Ureter (tissue), 1 donor: Measurements from ENCODE around the gene YJEFN3. TPM values are rescaled to one million over a fixed set of nuclear protein-coding genes. Genes with fewer than 3 reads are reported as not detected.

Source experiments
- DNase-seq: peaks from one replicate; pipeline ENCODE4 v3.0.0-alpha.2; 2020; ENCODE audit warnings: low spot score
- total RNA-seq: library from RNA; stranded (reverse); gene quantifications from one replicate; pipeline ENCODE4 v1.2.4, GENCODE V29; 2023
- donor health status: DM: yes; HTN: yes; CAD: no.

The YJEFN3 gene
- total RNA-seq, 1 donor from 2014 or later, result 14.1 TPM

DNA sequence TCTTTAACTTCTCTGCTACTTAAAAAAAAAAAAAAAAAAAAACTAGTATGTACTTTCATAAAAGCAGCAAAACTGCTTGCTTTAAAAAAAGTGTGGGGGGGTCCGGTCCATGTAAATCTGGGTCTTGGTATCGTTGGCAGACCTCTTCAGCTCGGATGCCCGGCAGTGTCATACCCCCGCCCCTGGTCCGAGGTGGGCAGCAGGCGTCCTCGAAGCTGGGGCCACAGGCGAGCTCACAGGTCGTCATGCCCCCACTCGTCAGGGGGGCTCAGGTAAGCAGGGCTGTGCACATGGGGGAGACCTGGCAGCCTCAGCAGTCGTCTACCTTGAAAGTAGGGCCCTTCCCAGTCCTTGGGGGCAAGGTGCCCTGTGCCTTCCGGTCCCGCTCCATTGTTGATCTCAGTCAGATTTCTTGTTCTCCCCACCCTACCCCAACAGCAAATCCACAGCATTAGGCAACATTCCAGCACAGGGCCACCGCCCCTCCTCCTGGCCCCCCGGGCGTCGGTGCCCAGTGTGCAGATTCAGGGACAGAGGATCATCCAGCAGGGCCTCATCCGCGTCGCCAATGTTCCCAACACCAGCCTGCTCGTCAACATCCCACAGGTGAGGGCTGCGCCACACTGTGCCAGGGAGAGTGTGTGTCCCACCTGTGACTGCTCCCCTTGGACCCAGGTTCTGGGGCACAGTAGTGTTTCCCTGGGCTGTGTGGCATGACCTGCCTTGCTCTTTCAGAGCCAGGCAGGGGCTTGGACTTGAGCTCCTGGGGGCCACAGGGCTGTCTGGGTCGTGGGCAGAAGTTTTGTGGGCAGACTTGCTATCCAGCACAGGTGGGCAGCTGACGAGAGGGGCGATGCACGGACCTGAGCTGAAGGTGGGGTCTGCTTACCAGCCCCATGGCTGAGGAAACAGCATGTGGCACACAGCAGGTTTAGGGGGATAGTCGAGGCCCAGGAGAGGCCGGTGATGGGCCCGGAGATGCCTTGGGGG, 32.8 kb upstream of the YJEFN3 start:
- DNase-seq, result no peak

DNA sequence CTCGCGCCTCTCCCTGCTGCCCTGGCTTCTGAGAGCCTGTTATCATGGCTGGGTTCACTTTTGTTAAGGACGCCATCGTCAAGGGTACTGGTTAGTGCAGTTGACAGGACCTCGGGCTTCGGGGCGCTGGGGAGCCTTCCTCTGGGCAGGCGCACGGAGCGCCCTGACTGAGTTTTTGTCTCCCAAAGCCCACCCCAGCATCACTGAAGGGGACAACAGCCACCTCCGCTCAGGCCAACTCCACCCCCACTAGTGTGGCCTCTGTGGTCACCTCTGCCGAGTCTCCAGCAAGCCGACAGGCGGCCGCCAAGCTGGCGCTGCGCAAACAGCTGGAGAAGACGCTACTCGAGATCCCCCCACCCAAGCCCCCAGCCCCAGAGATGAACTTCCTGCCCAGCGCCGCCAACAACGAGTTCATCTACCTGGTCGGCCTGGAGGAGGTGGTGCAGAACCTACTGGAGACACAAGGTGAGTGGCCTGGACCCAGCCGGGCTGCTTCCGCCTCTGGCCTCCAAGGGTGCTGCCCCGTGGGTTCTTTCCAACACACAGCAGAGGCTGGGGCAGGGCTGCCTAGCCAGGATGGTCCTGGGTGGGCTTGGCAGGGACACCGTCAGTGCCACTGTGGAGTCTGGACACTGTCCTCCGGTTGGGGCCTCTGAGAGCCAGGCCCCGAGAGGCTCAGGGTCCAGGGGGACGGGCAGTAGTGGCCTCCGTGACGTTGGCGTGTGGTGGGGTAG, 30.3 kb upstream of the YJEFN3 start:
- DNase-seq, result no peak

DNA sequence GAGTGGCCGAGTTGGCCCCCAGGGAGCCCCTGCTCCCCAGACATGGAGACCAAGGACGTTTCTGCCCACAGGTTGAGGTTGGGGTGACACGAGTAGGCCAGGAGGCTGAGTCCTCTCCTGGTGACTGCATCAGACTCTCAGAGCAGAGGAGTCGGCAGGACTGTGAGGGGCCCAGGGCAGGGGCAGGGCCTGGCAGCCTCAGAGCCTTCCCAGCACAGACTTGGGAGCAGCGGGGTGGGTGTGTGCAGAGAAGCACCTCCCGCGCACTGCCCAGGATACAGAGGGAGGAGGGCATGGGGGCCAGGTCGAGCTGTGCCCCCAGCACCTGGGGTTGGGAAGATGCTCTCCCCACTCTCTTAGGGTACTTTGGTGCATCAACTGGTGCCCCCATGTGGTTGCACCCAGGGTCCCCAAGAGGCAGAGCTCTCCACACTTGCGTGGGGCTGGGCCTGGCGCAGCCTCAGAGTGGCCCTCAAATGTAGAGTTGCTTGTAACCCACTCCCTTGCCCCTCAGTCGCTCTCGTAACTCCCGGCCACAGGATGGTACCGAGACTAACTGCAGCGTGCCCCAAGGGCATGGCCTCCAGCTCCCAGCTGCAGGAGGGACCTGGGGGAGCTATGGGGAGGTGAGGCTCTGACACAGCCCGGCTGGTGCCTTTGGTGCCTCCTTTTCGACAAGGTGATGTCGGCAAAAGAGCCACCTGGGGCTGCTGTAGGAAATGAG, 29.3 kb upstream of the YJEFN3 start:
- no peak for DNase-seq

DNA sequence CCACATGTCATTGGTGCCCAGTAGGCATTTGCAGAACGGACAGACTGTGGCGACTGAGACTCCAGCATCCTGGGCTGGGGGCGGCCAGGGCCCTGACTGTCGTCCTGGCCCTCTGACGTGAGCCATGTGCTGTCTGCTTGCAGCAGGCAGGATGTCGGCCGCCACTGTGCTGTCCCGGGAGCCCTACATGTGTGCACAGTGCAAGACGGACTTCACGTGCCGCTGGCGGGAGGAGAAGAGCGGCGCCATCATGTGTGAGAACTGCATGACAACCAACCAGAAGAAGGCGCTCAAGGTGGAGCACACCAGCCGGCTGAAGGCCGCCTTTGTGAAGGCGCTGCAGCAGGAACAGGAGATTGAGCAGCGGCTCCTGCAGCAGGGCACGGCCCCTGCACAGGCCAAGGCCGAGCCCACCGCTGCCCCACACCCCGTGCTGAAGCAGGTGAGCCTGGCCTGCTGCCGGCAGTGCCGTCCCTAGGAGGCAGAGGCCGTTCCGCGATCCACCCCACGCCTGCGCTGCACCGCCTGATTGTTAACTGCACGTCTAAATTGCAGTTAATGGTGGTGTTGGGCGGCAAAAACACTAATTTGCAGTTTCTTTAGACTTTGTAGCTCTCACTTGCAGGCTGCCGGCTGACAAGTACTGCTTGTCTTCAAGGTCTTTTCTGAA, 27.6 kb upstream of the YJEFN3 start:
- no peak for DNase-seq

DNA sequence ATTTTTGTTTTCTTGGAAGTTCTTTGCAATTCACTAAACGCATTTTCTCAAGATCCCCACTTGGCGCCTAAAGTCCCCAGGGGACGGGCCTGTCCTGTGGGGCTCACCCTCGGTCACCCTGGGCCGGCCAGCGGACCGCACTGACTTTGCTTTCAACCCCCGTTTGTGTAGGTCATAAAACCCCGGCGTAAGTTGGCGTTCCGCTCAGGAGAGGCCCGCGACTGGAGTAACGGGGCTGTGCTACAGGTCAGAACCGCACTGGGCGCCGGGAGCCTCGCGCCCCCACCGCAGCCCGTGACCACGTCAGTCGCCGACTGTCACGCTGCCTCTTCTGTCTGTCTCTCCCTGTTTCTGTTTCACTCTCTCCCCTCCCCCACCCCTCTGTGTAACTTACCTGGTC, 26.9 kb upstream of the YJEFN3 start:
- DNase-seq, result no peak

DNA sequence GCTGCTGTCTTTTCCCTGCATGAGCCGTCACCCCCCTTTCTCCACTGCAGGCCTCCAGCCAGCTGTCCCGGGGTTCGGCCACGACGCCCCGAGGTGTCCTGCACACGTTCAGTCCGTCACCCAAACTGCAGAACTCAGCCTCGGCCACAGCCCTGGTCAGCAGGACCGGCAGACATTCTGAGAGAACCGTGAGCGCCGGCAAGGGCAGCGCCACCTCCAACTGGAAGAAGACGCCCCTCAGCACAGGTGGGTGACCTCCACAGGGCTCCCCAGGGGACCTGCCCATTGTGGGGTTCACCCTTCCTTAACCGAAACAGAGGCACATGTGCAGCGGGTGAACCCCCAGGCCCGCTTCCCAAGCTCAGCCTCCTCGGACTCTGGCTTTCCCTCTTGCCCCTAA, 26.4 kb upstream of the YJEFN3 start:
- no peak for DNase-seq

DNA sequence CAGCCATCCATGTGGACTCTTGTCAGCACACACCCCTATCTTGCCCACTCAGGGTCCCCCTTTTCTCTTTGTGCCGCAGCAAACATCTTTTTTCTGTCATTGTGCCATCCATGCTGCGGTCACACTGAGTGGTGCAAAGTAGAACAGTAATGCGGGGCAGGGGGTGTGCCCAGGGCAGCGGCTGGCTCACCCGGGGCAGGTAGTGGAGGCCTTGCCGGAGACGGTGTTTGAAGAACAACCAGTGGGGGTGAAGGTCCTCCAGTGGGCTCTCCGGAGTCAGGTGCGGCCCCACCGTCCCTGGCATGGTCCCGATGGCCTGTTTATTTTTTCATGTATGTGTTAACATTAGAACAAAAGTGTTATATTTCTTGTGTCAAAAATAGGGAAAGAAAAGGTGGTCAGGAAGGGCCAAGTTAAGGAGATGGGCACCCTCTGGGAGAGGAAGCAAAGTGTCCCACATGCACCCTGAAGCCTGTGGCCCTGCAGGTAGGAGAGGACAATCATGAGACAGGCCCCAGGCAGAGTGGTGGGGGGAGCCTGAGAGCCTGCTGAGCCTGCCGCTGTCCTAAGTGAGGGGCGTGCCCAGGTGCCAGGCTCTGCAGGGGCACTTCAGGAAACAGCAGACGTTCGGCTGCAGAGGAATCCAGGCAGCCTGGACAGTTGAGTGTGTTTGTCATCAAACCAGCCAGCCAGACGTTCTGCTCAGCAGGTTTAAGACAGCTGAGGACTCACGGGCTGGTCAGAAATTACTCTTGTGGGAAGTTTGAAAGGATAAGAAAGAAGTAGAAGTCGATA, 25.7 kb upstream of the YJEFN3 start:
- DNase-seq, result no peak

DNA sequence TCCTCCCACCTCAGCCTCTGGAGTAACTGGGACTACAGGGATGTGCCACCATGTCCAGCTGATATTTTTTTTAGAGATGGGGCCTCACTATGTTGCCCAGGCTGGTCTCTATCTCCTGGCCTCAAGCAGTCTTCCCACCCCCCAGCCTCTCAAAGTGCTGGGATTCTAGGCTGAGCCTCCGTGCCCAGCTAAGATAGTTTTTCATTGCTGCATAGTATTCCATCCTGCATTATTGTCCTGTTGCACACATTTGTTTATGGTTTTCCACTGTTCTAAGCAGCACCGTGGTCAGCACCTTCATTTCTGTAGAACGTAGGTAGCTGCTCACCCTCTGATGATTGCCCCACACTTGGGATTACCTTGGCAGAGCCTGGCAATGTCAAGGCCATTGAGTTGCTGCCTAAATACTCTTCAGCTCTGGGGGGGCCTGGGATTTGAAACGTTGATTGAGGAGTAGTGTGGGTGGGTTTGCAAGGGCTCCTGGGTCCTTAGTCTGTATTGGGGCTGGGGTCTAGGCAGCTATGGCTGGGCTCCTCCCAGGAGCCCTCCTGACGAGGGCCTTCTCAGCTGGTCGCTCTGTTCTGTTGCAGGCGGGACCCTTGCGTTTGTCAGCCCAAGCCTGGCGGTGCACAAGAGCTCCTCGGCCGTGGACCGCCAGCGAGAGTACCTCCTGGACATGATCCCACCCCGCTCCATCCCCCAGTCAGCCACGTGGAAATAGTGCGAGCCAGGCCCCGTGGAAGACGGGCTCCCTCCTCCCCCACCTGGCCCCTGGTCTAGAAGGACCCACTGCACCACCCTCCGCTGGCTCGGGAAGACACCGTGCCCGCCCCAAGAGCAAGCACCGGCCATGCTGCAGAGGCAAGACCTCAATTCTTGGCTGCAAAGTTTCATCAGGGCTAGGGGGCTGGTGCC, 23.7 kb upstream of the YJEFN3 start:
- no peak for DNase-seq

DNA sequence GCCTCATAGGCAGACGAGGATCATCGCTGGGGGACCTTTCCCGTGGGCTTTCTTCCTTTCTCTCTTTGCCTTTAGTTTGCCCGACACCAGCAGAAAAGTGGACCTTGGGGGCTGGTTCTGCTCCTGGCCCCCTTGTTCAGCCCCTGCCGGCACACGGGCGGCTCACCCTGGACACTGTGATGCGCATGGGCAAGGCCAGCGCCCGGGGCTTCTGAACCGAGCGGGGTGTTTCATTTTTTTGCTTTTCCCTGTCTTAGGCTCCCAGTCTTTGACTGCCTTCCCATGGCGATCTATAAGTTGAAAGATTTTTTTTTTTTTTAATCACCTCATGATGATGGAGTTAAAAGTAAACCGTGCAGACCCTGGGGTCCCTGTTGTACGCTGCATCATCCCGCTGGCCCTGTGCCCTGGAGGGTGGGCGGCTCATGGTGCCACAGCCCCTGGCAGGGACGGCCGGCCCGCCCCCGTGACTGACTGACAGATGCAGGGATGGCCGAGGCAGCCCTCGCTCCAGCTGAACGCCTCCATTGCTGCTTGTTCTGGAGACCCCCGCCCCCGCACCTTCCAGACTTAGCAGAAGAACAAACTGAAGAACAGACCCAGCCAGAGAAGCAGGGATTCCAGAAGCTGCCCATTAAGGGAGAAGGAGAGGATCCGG, 22.9 kb upstream of the YJEFN3 start:
- DNase-seq, result no peak

DNA sequence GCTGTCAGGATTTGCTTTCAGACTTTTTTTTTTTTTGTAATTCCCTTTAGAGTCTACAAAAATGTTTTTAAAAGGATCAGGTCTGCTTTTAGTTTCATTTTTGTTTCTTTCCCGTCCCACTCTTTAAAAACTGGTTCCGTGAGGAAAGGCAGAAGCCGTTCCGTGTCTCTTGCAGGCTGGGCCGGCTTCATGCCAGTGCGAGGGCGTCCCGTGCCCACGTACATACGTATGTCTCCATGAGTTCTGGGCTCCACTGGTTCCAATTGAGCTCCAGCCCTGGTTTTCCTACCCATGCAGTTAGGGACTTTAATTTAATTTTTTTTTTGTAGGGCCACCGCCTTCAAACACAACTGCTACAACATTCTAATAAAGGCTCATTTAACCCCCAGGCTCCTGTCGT, 22.1 kb upstream of the YJEFN3 start:
- no peak for DNase-seq

DNA sequence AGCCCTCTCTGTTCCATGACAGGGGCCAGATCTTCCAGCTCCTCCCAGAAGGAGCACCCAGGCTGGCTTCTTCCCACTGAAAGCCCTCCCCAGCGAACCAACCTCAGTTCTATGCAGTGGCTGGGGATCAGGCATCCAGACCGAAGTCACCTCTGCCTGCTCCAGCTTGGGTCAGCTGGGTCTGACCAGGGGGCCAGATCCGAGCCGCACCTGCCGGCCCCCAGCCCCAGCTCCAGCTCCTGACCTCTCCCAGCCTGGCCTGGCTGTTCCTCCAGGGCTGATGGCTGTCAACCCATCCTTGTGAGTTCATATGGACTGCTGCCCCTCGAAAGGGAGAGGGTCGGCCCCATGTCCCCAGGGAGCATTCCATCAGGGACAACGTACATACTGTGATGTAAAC, 21.4 kb upstream of the YJEFN3 start:
- DNase-seq, result no peak

DNA sequence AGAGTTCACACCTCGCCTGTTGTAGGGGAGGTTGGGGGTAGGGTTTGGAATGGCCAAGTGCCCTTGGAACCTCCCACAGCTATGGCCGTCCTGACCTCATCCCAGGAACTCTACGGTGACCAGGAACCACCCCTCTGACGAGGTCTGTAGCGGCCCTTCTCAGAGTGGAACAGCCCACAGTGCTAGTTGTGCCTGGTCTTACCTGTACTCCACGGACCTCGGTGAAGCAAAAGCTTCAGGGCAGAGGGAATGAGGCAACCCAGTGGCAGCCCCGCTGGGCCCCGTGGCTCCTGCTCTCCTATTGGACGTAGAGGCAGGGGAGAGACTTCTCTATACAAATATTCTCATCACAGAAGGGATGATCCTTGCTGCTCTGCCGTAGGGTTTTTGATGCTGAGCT, 20.5 kb upstream of the YJEFN3 start:
- DNase-seq, result no peak

DNA sequence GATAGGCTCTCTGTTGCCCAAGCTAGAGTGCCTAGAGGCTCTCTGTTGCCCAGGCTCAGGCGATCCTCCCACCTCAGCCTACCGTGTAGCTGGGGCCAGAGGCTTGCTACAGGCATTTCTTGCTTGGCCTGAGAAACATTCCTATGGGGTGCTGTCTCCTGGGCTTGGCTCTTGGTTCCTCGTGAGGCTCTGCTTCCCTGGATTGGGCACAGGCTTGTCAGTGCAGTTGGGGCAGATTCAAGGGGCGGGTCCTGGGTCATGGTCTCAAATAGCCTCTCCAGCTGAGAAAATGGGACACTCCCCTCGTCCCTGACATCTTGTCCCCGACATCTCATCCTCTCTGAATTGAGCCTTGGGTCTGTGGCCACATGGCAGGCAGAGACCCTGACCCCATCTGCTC, 18.3 kb upstream of the YJEFN3 start:
- DNase-seq, result no peak

DNA sequence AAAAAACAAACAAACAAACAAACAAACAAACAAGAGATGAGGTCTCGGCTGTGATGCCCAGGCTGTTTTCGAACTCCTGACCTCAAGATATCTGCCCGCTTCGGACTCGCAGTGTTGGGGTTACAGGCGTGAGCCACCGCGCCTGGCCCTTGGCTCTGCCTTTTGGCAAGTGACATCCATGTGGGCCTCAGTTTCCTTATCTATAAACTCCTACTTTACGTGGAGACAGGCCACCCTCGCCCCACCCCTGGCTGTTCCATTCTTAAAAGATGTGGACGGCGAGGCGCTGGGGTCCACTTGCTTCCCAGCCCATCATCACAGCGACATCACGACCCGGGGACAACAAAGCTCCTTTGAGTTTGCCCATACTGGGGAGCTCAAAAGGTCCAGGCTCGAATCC, 15.0 kb upstream of the YJEFN3 start:
- DNase-seq, result no peak

DNA sequence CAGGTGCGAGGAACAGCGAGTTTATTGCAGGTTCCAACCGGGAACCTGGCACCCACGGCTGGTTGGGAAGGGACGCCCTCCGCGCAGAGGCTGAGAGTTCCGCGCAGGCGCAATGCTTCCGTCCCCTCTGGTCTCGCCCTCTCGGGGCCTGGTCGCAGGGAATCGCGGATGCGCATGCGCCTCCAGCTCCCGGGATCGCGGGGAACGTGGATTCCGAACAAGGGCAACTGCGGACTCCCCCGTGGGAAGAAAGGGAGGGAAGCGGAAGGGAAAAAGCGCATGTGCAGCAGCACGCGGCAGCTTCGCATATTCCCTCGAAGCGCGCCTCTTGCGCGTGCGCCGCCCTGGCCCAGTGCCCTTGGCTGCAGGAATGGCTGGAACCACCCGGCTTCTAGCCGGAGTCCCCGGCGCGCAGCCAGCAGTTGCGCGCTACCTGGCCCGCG, 14.5 kb upstream of the YJEFN3 start:
- peak; percentile 77 for DNase-seq

DNA sequence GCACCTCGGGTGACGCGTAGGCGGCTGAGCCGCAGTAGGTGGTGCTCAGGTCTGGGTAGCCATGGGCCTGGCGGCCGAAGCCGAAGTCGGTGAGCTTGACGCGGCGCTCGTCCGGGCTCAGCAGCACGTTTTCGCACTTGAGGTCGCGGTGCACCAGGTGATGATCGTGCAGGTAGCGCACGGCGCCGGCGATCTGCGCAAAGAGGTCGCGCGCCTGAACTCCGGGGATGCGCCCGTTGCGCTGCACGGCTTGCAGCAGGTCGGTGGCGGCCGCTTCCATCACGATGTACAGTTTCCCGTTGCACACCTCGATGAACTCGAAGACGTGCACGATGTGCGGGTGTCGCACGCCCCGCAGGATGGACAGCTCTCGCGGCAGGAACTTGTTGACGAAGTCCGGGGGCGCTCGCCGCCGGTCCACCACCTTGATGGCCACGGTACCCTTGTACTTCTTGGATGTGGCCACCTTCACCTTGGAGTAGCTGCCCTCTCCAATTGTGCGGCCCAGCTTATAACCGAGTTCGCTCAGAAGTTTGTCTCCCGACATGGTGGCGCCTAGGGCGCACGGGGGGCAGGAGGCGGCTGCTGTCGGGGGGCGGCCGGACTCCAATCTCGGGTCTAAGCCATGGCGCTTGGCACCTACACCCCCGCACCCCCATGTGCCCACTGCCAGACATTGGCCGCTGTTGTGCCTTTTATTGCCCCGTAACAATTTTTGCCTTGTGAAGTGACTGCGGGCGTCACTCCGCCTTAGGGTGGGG, 13.7 kb upstream of the YJEFN3 start, which contains the start of gene TSSK6:
TSS of gene TSSK6 (minus strand) at position 668 of the 761 bp plus-strand sequence. CDS start at position 547, 121 bp downstream.
- DNase-seq, result no peak

DNA sequence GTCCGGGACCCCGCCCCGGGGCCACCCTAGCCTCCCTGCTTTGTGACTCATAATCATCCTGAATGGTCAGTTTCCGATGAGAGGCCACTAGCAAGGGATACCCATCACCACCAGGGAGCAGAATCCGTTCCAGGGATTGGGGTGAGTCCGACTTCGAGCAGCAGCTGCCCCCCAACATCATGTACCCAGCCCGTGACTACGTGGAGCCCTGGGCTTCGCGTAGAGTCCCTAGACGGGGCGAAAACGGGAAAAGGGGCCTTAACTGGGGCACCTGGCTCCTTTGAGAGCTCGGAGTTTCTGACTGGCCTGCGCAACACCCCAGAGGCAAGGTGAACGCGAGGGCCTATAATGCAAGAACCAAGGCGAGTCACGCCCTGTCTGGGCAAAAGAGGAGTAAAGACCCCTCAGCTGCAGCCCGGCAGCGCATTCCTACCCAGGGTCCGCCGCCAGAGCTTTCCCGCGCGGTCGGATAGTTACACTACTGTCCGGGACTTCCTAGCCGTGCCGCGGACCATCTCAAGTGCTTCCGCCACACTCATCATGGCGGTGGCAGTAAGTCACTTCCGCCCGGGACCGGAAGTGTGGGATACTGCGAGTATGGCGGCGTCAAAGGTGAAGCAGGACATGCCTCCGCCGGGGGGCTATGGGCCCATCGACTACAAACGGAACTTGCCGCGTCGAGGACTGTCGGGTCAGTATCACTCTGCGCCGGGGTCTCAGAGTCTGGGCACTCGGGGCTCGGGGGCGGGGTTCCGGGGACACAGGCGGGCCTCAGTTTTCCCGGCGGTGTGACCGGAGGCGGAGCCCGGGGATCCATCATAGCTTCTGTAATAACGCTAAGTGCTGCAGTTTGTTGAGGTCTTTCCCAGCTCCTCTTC, 12.8 kb upstream of the YJEFN3 start, which contains the start of gene NDUFA13:
TSS of gene NDUFA13 (plus strand) at position 584 of the 878 bp plus-strand sequence. CDS start at position 598, 14 bp downstream.
- DNase-seq, result peak; percentile 95
